HG02798 (cell line): Measurements from ENCODE around the gene TMEM63B.
"Not testable (repeated sequence)": the region's sequence is repeated elsewhere in the genome, so short reads cannot be mapped to it uniquely, and the experiment has no call there.

ENCODE experiments used
- ATAC-seq: cut with Tn5 transposase; IDR thresholded peaks from one replicate; pipeline ENCODE4 v1.9.1; 2021; ENCODE audit warnings: mild to moderate bottlenecking; ENCODE audit not compliant: unreplicated experiment, poor library complexity

Gene TMEM63B

GRCh38 chr6:44138717-44139350, 11.5 kb downstream of the TMEM63B start:
- no peak for ATAC-seq

GRCh38 chr6:44139351-44139743, 12.0 kb downstream of the TMEM63B start:
- no peak for ATAC-seq

GRCh38 chr6:44142835-44143234, 15.5 kb downstream of the TMEM63B start:
- ATAC-seq: no peak

GRCh38 chr6:44143731-44144130, 16.4 kb downstream of the TMEM63B start:
- ATAC-seq: no peak

GRCh38 chr6:44144536-44144935, 17.2 kb downstream of the TMEM63B start:
- not testable (repeated sequence) for ATAC-seq

GRCh38 chr6:44145839-44146238, 18.5 kb downstream of the TMEM63B start:
- ATAC-seq: no peak

GRCh38 chr6:44146685-44147084, 19.3 kb downstream of the TMEM63B start:
- ATAC-seq: no peak

GRCh38 chr6:44147256-44147655, 19.9 kb downstream of the TMEM63B start:
- ATAC-seq: no peak

- no peak for ATAC-seq
Observed at GRCh38 chr6:44148306-44148705, 21.0 kb downstream of the TMEM63B start.

GRCh38 chr6:44149369-44150012, 22.1 kb downstream of the TMEM63B start:
- ATAC-seq: no peak

- ATAC-seq: no peak
Observed at GRCh38 chr6:44150317-44150917, 23.1 kb downstream of the TMEM63B start.

GRCh38 chr6:44151348-44152108, 24.2 kb downstream of the TMEM63B start:
- ATAC-seq: peak; percentile 85

- ATAC-seq: no peak
Observed at GRCh38 chr6:44152109-44152461, 24.7 kb downstream of the TMEM63B start.

GRCh38 chr6:44152533-44152932, 25.2 kb downstream of the TMEM63B start:
- no peak for ATAC-seq

- no peak for ATAC-seq
Observed at GRCh38 chr6:44154067-44154466, 26.7 kb downstream of the TMEM63B start.

GRCh38 chr6:44156494-44157151, 29.3 kb downstream of the TMEM63B start:
- ATAC-seq: no peak

- no peak for ATAC-seq
Observed at GRCh38 chr6:44157152-44157521, 29.8 kb downstream of the TMEM63B start.

GRCh38 chr6:44158770-44159228, 31.4 kb downstream of the TMEM63B start, which contains the start of gene CAPN11:
Gene CAPN11, plus strand, starts transcription at chr6:44158820. Its CDS starts 29 bp downstream, at chr6:44158849.
- ATAC-seq: no peak

- no peak for ATAC-seq
Observed at GRCh38 chr6:44161997-44162338, 34.6 kb downstream of the TMEM63B start.

GRCh38 chr6:44162876-44163625, 35.7 kb downstream of the TMEM63B start:
- ATAC-seq: no peak
